NCI-H2171 treated with DMSO at 0.1 percent for 48 hours (cell line): Measurements from ENCODE around the gene PEX26.
"Not testable (repeated sequence)": the region's sequence is repeated elsewhere in the genome, so short reads cannot be mapped to it uniquely, and the experiment has no call there.

Source experiments
- DNase-seq: peaks from one replicate; lab custom pipeline; 2025; lab: John Stamatoyannopoulos, UW

Gene PEX26

GRCh38 chr22:18071307-18071967, 6.4 kb upstream of the PEX26 start:
- not testable (repeated sequence) for DNase-seq

- DNase-seq: peak; percentile 41
These were observed 5.9 kb upstream of the PEX26 start for GRCh38 chr22:18071968-18072310.

- DNase-seq: no peak
These were observed 4.3 kb upstream of the PEX26 start for GRCh38 chr22:18073467-18073866.

- DNase-seq: not testable (repeated sequence)
These were observed 3.9 kb upstream of the PEX26 start for GRCh38 chr22:18073927-18074326.

GRCh38 chr22:18075101-18075719, 2.6 kb upstream of the PEX26 start:
- DNase-seq: no peak

- peak; percentile 91 for DNase-seq
These were observed 1.9 kb upstream of the PEX26 start for GRCh38 chr22:18075720-18076497.

GRCh38 chr22:18077087-18077638, 627 bp upstream of the PEX26 start:
- no peak for DNase-seq

- peak; percentile 29 for DNase-seq
These were observed 695 bp downstream of the PEX26 start for GRCh38 chr22:18078329-18079041.

- DNase-seq: no peak
These were observed 2.0 kb downstream of the PEX26 start for GRCh38 chr22:18079706-18080233.

GRCh38 chr22:18081416-18081815, 3.6 kb downstream of the PEX26 start:
- no peak for DNase-seq

GRCh38 chr22:18082467-18082866, 4.7 kb downstream of the PEX26 start:
- DNase-seq: no peak

GRCh38 chr22:18083406-18083805, 5.6 kb downstream of the PEX26 start:
- no peak for DNase-seq

GRCh38 chr22:18085188-18085587, 7.4 kb downstream of the PEX26 start:
- no peak for DNase-seq

- DNase-seq: no peak
These were observed 9.6 kb downstream of the PEX26 start for GRCh38 chr22:18087350-18087855.

- DNase-seq: no peak
These were observed 11.2 kb downstream of the PEX26 start for GRCh38 chr22:18088825-18089568.

- no peak for DNase-seq
These were observed 12.5 kb downstream of the PEX26 start for GRCh38 chr22:18090286-18090685.

GRCh38 chr22:18091478-18091877, 13.7 kb downstream of the PEX26 start:
- DNase-seq: no peak

GRCh38 chr22:18091916-18092526, 14.2 kb downstream of the PEX26 start:
- DNase-seq: no peak

- no peak for DNase-seq
These were observed 15.9 kb downstream of the PEX26 start for GRCh38 chr22:18093661-18094060.

GRCh38 chr22:18095101-18095805, 17.5 kb downstream of the PEX26 start:
- DNase-seq: peak; percentile 41
